NOMO-1 treated with dmso at 0.1 percent for 144 hours (cell line): ENCODE data around the gene TBXAS1.

Experiments used
- DNase-seq: peaks from one replicate; lab custom pipeline; 2025; ENCODE audit not compliant: unreplicated experiment; lab: John Stamatoyannopoulos, UW

Gene TBXAS1

GRCh38 chr7:139974179-139974811, 145.2 kb downstream of the TBXAS1 start:
- no peak for DNase-seq

- no peak for DNase-seq
Observed at GRCh38 chr7:139976055-139976837, 147.2 kb downstream of the TBXAS1 start.

- no peak for DNase-seq
Observed at GRCh38 chr7:139976838-139977656, 148.0 kb downstream of the TBXAS1 start.

GRCh38 chr7:139981511-139981895, 152.4 kb downstream of the TBXAS1 start:
- no peak for DNase-seq

- no peak for DNase-seq
Observed at GRCh38 chr7:139982927-139983920, 154.2 kb downstream of the TBXAS1 start.

GRCh38 chr7:139984642-139985539, 155.8 kb downstream of the TBXAS1 start:
- DNase-seq = no peak

- no peak for DNase-seq
Observed at GRCh38 chr7:139985811-139986210, 156.7 kb downstream of the TBXAS1 start.

GRCh38 chr7:139987691-139988516, 158.8 kb downstream of the TBXAS1 start:
- no peak for DNase-seq

GRCh38 chr7:139989366-139990141, 160.5 kb downstream of the TBXAS1 start:
- DNase-seq = no peak

- DNase-seq = no peak
Observed at GRCh38 chr7:139990142-139990535, 161.1 kb downstream of the TBXAS1 start.

GRCh38 chr7:139990571-139991268, 161.7 kb downstream of the TBXAS1 start:
- no peak for DNase-seq

GRCh38 chr7:139991269-139991666, 162.2 kb downstream of the TBXAS1 start:
- DNase-seq = no peak

- DNase-seq = no peak
Observed at GRCh38 chr7:139991911-139992310, 162.8 kb downstream of the TBXAS1 start.

- no peak for DNase-seq
Observed at GRCh38 chr7:139992353-139993044, 163.4 kb downstream of the TBXAS1 start.

- no peak for DNase-seq
Observed at GRCh38 chr7:139993169-139993568, 164.1 kb downstream of the TBXAS1 start.

GRCh38 chr7:139993592-139993991, 164.5 kb downstream of the TBXAS1 start:
- DNase-seq = no peak

- no peak for DNase-seq
Observed at GRCh38 chr7:139994356-139994755, 165.3 kb downstream of the TBXAS1 start.
